Pancreas (tissue), 10 donors: ENCODE results near the gene CHD9. TPM values are rescaled to one million over a fixed set of nuclear protein-coding genes. Genes with fewer than 3 reads are reported as not detected.
A peak's percentile ranks its signal among the peaks of the same experiment; 100 is the strongest.

ENCODE experiments used
- ATAC-seq, 4 donors: fragments of 200-7000 bp; cut with Tn5 transposase; one replicate each; pipeline versions ENCODE4 v1.8.0 to v1.9.1; 2020; ENCODE audit warnings: mild to moderate bottlenecking in 4 of 4, moderate library complexity in 4 of 4
- DNase-seq, 6 donors: peaks; one replicate each; pipeline ENCODE4 v3.0.0-alpha.2; 2020
- FAIRE-seq: peaks from 2 replicates; lab custom pipeline; 2012; peaks lifted over from hg19 to GRCh38; lab: Jason Lieb, UNC
- H3K27ac ChIP-seq, 4 donors: fragments of 200-600 bp; sonication (generic); 1 replicate in 3 of 4; 2 replicates in 1 of 4; pipeline versions ENCODE4 v1.5.0 to v1.8.0; 2020
- H3K27me3 ChIP-seq, 4 donors: fragments of 200-600 bp; one replicate each; pipeline ENCODE4 v1.8.0; 2021
- H3K36me3 ChIP-seq, 3 donors: fragments of 200-600 bp; sonication (generic) in 1 of 3; one replicate each; pipeline versions ENCODE4 v1.5.0 to v1.8.0; 2020 to 2021
- H3K4me1 ChIP-seq, 3 donors: fragments of 200-600 bp; one replicate each; pipeline ENCODE4 v1.8.0; 2021
- H3K4me3 ChIP-seq, 4 donors: fragments of 200-600 bp; sonication (generic) in 2 of 4; one replicate each; pipeline versions ENCODE4 v1.5.0 to v1.8.0; 2020 to 2021
- H3K9me3 ChIP-seq, 4 donors: fragments of 200-600 bp; one replicate each; pipeline ENCODE4 v1.8.0; 2021
- WGBS, 2 donors: extraction: QIAGEN DNeasy Blood & Tissue Kit; methylation state at CpG; one replicate each; pipeline ENCODE4 v1.1.7; 2013; 5-methylcytosine and 5-hydroxymethylcytosine counted together
- intact Hi-C, 3 donors: fragments of 100-400 bp; cut with DNase I; formaldehyde crosslinking; loops; one replicate each; pipeline versions ENCODE4 v1.11.1 to v1.14.2; 2022
- polyA plus RNA-seq, 2 donors: library from polyadenylated mRNA; stranded (reverse); fragments of 200-250 nt; gene quantifications; one replicate each; pipeline ENCODE4 v1.2.3, GENCODE V29; 2013
- total RNA-seq, 6 donors: library from RNA; stranded (reverse); fragmentation: NEBNext Ultra II Directional in 4 of 6; extraction: Animal tissue kit (Norgen Biotek cat#: 25700) in 4 of 6; gene quantifications; one replicate each; pipeline versions ENCODE4 v1.2.1 to v1.2.4, GENCODE V29; 2021 to 2023
- TF ChIP-seq, protein P1 (sequence below), 4 donors: fragments of 200-600 bp; sonication (generic) in 3 of 4; IDR thresholded peaks; one replicate each; pipeline versions ENCODE4 v1.5.0 to v1.8.0; 2021; ENCODE audit warnings: antibody characterized with exemption in 4 of 4
- donor health status: healthy with polysubstance abuse.
- donor health status: DM: no; HTN: no; CAD: no; lungs with moderate emphysema.
- donor health status: DM: no; HTN: no; CAD: no.
- donor health status: control.
- donor health status: control.
- donor health status: Bipolar disorder and iron deficiency.
- donor health status: DM: yes; HTN: yes; CAD: no.
- donor health status: DM: no; HTN: no; CAD: no.
- donor health status: DM: no; HTN: no; CAD: no.
- donor health status: DM: yes; HTN: yes; CAD: no.

Gene CHD9
- total and polyA plus RNA-seq, 8 donors: 7.2 to 40.9 (median 30.1) TPM

- Histone ChIP-seq H3K27me3 (no peaks in the 10 kb centered on the region), H3K4me1 (peaks cover 8 to 16% (median 12%) of the 10 kb centered on the region in 3 donors), H3K36me3 (no peaks in the 10 kb centered on the region), H3K27ac (peak overlapping the region; percentile 70 to 95 (median 86)), H3K9me3 (no peaks in the 10 kb centered on the region), H3K4me3 (peak overlapping the region in 2 of 4 donors; percentile 16 to 39)
- intact Hi-C loops: no loop called here
- ATAC-seq: peak; percentile 16 to 66 (median 48)
- 54 to 62% methylated on average over 16 of the region's 16 CpGs for WGBS, 2 donors
- TF ChIP-seq, protein P1, sequence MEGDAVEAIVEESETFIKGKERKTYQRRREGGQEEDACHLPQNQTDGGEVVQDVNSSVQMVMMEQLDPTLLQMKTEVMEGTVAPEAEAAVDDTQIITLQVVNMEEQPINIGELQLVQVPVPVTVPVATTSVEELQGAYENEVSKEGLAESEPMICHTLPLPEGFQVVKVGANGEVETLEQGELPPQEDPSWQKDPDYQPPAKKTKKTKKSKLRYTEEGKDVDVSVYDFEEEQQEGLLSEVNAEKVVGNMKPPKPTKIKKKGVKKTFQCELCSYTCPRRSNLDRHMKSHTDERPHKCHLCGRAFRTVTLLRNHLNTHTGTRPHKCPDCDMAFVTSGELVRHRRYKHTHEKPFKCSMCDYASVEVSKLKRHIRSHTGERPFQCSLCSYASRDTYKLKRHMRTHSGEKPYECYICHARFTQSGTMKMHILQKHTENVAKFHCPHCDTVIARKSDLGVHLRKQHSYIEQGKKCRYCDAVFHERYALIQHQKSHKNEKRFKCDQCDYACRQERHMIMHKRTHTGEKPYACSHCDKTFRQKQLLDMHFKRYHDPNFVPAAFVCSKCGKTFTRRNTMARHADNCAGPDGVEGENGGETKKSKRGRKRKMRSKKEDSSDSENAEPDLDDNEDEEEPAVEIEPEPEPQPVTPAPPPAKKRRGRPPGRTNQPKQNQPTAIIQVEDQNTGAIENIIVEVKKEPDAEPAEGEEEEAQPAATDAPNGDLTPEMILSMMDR (IDR thresholded peaks at IDR 0.05): no peak
- peak; percentile 60 to 73 (median 62) for DNase-seq
- FAIRE-seq: no peak
Measured at GRCh38 chr16:53098526-53099317, 43.9 kb downstream of the CHD9 start.

- FAIRE-seq (no peak), ATAC-seq (peak; percentile 91 to 97 (median 96)), DNase-seq (peak; percentile 92 to 98 (median 98))
- Histone ChIP-seq H3K9me3 (no peaks in the 10 kb centered on the region), H3K36me3 (no peaks in the 10 kb centered on the region), H3K4me3 (peak overlapping the region in 3 of 4 donors; percentile 16 to 39 (median 22)), H3K27ac (peak overlapping the region; percentile 70 to 95 (median 86)), H3K4me1 (peaks cover 8 to 16% (median 12%) of the 10 kb centered on the region in 3 donors), H3K27me3 (no peaks in the 10 kb centered on the region)
- 5% methylated on average over 26 of the region's 26 CpGs for WGBS, 2 donors
- intact Hi-C loops: no loop called here
- TF ChIP-seq, protein P1 (IDR thresholded peaks at IDR 0.05): no peak
Measured at GRCh38 chr16:53099318-53100130, 44.7 kb downstream of the CHD9 start.

DNA sequence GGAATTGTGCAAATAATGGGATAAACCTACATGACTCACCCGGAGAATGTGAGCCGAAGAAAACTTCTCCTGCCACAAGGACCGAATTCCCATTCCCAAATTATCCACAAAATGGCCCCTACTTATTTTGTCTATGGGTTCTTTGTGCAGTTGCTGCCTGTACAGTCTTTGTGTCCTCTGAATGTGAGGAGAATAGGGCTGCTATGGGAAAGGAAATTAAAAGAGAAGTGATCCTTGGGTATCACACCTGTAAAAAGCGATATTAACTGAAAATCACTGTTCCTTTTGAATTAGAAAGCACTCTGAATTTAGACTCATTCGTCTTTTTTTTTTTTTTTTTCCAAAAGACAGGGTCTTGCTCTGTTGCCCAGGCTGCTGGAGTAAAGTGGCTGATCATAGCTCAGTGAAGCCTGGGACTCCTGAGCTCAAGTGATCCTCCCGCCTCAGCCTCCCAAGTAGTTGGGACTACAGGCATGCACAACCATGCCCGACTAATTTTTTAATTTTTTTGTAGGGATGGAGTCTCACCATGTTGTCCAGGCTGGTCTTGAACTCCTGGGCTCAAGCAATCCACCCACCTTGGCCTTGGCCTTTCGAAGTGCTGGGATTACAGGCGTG lies 45.4 kb downstream of the CHD9 start:
- ATAC-seq (no peak), FAIRE-seq (no peak), DNase-seq (no peak)
- intact Hi-C loops: no loop called here
- WGBS, 2 donors: 50 to 56% methylated on average over 9 of the region's 9 CpGs
- H3K27ac ChIP-seq: peak overlapping the region; percentile 70 to 95 (median 86)
- no peaks in the 10 kb centered on the region for H3K9me3 ChIP-seq
- H3K36me3 ChIP-seq: no peaks in the 10 kb centered on the region
- H3K4me1 ChIP-seq: peaks cover 8 to 16% (median 12%) of the 10 kb centered on the region in 3 donors
- no peaks in the 10 kb centered on the region for H3K27me3 ChIP-seq
- peak overlapping the region in 3 of 4 donors; percentile 16 to 39 (median 22) for H3K4me3 ChIP-seq
- TF ChIP-seq, protein P1 (IDR thresholded peaks at IDR 0.05): no peak

DNA sequence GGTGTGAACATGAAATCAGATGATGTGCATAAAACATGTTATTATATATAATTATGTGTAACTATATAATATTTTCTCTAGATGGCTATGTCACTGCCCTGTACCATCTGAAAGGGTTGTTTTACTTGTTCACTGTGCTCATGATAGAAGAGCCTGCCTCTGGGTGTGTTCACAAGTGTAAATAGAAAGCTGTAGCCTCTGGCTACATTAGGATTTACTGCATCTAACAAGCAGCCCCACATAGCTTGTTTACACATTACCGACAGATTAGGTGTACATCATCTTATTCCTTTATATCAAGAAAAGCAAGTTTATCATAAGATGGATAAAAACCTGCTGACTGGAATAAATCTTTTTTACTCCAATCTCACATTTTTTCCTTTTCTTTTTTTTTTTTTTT lies 46.1 kb downstream of the CHD9 start:
- Histone ChIP-seq H3K4me3 (no peak overlapping the region), H3K36me3 (no peaks in the 10 kb centered on the region), H3K9me3 (no peaks in the 10 kb centered on the region), H3K4me1 (peaks cover 8 to 16% (median 12%) of the 10 kb centered on the region in 3 donors), H3K27ac (peak overlapping the region in 2 of 4 donors; percentile 83 to 95), H3K27me3 (no peaks in the 10 kb centered on the region)
- 77 to 92% methylated on average over 1 of the region's 1 CpG for WGBS, 2 donors
- TF ChIP-seq, protein P1 (IDR thresholded peaks at IDR 0.05): no peak
- no peak for DNase-seq
- intact Hi-C loops: no loop called here
- no peak for FAIRE-seq
- no peak for ATAC-seq
